Gastroesophageal sphincter (tissue), 4 donors: ENCODE results near the gene ARF6. TPM values are rescaled to one million over a fixed set of nuclear protein-coding genes. Genes with fewer than 3 reads are reported as not detected.

Experiments used
- ATAC-seq: fragments of 150-250 bp; one replicate; pipeline ENCODE4 v1.9.1; 2016; ENCODE audit warnings: mild to moderate bottlenecking, moderate library complexity
- H3K27ac ChIP-seq, 4 donors: fragments of 200-600 bp; sonication (generic) in 3 of 4; 1 replicate in 3 of 4; 2 replicates in 1 of 4; pipeline ENCODE4 v1.5.1; 2016 to 2019
- H3K27me3 ChIP-seq: fragments of 200-600 bp; sonication (generic); one replicate; pipeline ENCODE4 v1.5.1; 2019
- H3K36me3 ChIP-seq, 2 donors: fragments of 200-600 bp; sonication (generic); one replicate each; pipeline ENCODE4 v1.5.1; 2019; ENCODE audit warnings: control low read depth in 1 of 2
- H3K4me1 ChIP-seq, 3 donors: fragments of 200-600 bp; sonication (generic); 1 replicate in 2 of 3; 2 replicates in 1 of 3; pipeline ENCODE4 v1.5.1; 2016 to 2019; ENCODE audit warnings: control low read depth in 2 of 3
- H3K4me3 ChIP-seq, 2 donors: fragments of 200-600 bp; sonication (generic); one replicate each; pipeline ENCODE4 v1.5.1; 2019; ENCODE audit warnings: mild to moderate bottlenecking in 1 of 2, moderate library complexity in 1 of 2
- H3K9me3 ChIP-seq, 3 donors: fragments of 200-600 bp; sonication (generic); one replicate each; pipeline ENCODE4 v1.5.1; 2017 to 2019; ENCODE audit warnings: control low read depth in 2 of 3
- CTCF ChIP-seq, 4 experiments: fragments of 200-600 bp in 2 of 4; fragments of 450-650 bp in 2 of 4; sonication (generic) in 1 of 4; IDR thresholded peaks; one replicate each; pipeline ENCODE4 v1.5.1; 2017 to 2019; ENCODE audit warnings: antibody characterized with exemption in 4 of 4, mild to moderate bottlenecking in 2 of 4, moderate library complexity in 2 of 4
- EP300 ChIP-seq: sonication (generic); formaldehyde crosslinking; IDR thresholded peaks from one replicate; pipeline ENCODE4 v1.6.1; 2017; ENCODE audit warnings: antibody characterized with exemption, mild to moderate bottlenecking
- POLR2A ChIP-seq, 2 donors: fragments of 450-650 bp; IDR thresholded peaks; one replicate each; pipeline ENCODE4 v1.6.1; 2017; ENCODE audit warnings: antibody characterized with exemption in 2 of 2, mild to moderate bottlenecking in 2 of 2, moderate library complexity in 1 of 2
- POLR2AphosphoS5 ChIP-seq: sonication (generic); formaldehyde crosslinking; IDR thresholded peaks from one replicate; pipeline ENCODE4 v1.6.1; 2017; ENCODE audit warnings: antibody characterized with exemption
- WGBS, 2 donors: methylation state at CpG; one replicate each; pipeline ENCODE4 v1.1.5; 2018; ENCODE audit warnings: low coverage in 1 of 2; 5-methylcytosine and 5-hydroxymethylcytosine counted together
- total RNA-seq, 4 donors: library from RNA; depleted of rRNA; stranded (reverse); fragments of >200 nt; gene quantifications; one replicate each; pipeline ENCODE4 v1.1.0, GENCODE V29; 2016

ARF6 gene
- total RNA-seq, 4 donors from 2014 or later = 43.1 to 59.6 (median 51.3) TPM

GRCh38 chr14:49919825-49920659, 27.2 kb downstream of the ARF6 start:
- Histone ChIP-seq H3K27ac (no peak overlapping the region), H3K36me3 (no peaks in the 10 kb centered on the region), H3K9me3 (no peaks in the 10 kb centered on the region), H3K4me3 (no peak overlapping the region), H3K27me3 (no peaks in the 10 kb centered on the region), H3K4me1 (no peaks in the 10 kb centered on the region)
- TF ChIP-seq EP300 (no peak), POLR2AphosphoS5 (no peak), CTCF (IDR thresholded peaks at IDR 0.05) (no peak), POLR2A (IDR thresholded peaks at IDR 0.05) (no peak)
- ATAC-seq = no peak
- WGBS, 2 donors = 62 to 77% methylated on average over 2 to 3 of the region's 3 CpGs

GRCh38 chr14:49920935-49921334, 28.1 kb downstream of the ARF6 start:
- no peak for TF ChIP-seq EP300
- no peak for TF ChIP-seq CTCF (IDR thresholded peaks at IDR 0.05)
- TF ChIP-seq POLR2AphosphoS5 = no peak
- no peak for TF ChIP-seq POLR2A (IDR thresholded peaks at IDR 0.05)
- Histone ChIP-seq H3K27ac (no peak overlapping the region), H3K4me1 (no peaks in the 10 kb centered on the region), H3K9me3 (no peaks in the 10 kb centered on the region), H3K27me3 (no peaks in the 10 kb centered on the region), H3K36me3 (no peaks in the 10 kb centered on the region), H3K4me3 (no peak overlapping the region)
- no peak for ATAC-seq
- WGBS, 2 donors = 100% methylated on average over 2 of the region's 2 CpGs

- Histone ChIP-seq H3K36me3 (no peaks in the 10 kb centered on the region), H3K9me3 (no peaks in the 10 kb centered on the region), H3K4me1 (no peaks in the 10 kb centered on the region), H3K4me3 (no peak overlapping the region), H3K27me3 (no peaks in the 10 kb centered on the region), H3K27ac (no peak overlapping the region)
- 86 to 100% methylated on average over 1 of the region's 1 CpG for WGBS, 2 donors
- ATAC-seq = no peak
- TF ChIP-seq POLR2AphosphoS5 = no peak
- TF ChIP-seq EP300 = no peak
- TF ChIP-seq POLR2A (IDR thresholded peaks at IDR 0.05) = no peak
- TF ChIP-seq CTCF (IDR thresholded peaks at IDR 0.05) = no peak
These were observed 28.5 kb downstream of the ARF6 start for GRCh38 chr14:49921401-49921800.

GRCh38 chr14:49923442-49923841, 30.6 kb downstream of the ARF6 start:
- Histone ChIP-seq H3K27me3 (no peaks in the 10 kb centered on the region), H3K9me3 (no peaks in the 10 kb centered on the region), H3K27ac (no peak overlapping the region), H3K4me1 (no peaks in the 10 kb centered on the region), H3K36me3 (no peaks in the 10 kb centered on the region), H3K4me3 (no peak overlapping the region)
- no peak for ATAC-seq
- TF ChIP-seq POLR2A (IDR thresholded peaks at IDR 0.05) = no peak
- WGBS, 2 donors = 100% methylated on average over 1 of the region's 1 CpG; no CpG with 5 or more reads in 1 of the 2 donors

- no peak overlapping the region for H3K4me3 ChIP-seq
- no peak overlapping the region for H3K27ac ChIP-seq
- TF ChIP-seq POLR2A (IDR thresholded peaks at IDR 0.05) = no peak
- TF ChIP-seq POLR2AphosphoS5 = no peak
- no peak for TF ChIP-seq CTCF (IDR thresholded peaks at IDR 0.05)
- TF ChIP-seq EP300 = no peak
- H3K4me1 ChIP-seq = no peaks in the 10 kb centered on the region
- H3K27me3 ChIP-seq = no peaks in the 10 kb centered on the region
- no peaks in the 10 kb centered on the region for H3K9me3 ChIP-seq
- no peak for ATAC-seq
- 94 to 100% methylated on average over 1 to 2 of the region's 4 CpGs for WGBS, 2 donors
- H3K36me3 ChIP-seq = no peaks in the 10 kb centered on the region
These were observed 31.0 kb downstream of the ARF6 start for GRCh38 chr14:49923881-49924280.
